Islet of Langerhans (tissue), 1 donor: Measurements from ENCODE around the gene PLET1.

Experiments
- FAIRE-seq: peaks from one replicate; lab custom pipeline; 2011; peaks lifted over from hg19 to GRCh38; lab: Jason Lieb, UNC

Gene PLET1

GRCh38 chr11:112260490-112260889, at the start of gene PLET1:
Gene PLET1 (minus strand): TSS chr11:112260860. CDS start chr11:112260589, 271 bp downstream.
- FAIRE-seq = no peak

- FAIRE-seq = no peak
These were observed 49.8 kb upstream of the PLET1 start for GRCh38 chr11:112310419-112310818.

GRCh38 chr11:112308651-112309050, 48.0 kb upstream of the PLET1 start:
- FAIRE-seq = no peak

GRCh38 chr11:112307616-112308015, 47.0 kb upstream of the PLET1 start:
- FAIRE-seq = no peak

- FAIRE-seq = no peak
These were observed 45.6 kb upstream of the PLET1 start for GRCh38 chr11:112306230-112306629.

GRCh38 chr11:112304914-112305313, 44.3 kb upstream of the PLET1 start:
- FAIRE-seq = no peak

- no peak for FAIRE-seq
These were observed 43.0 kb upstream of the PLET1 start for GRCh38 chr11:112303616-112304015.

GRCh38 chr11:112302226-112302868, 41.7 kb upstream of the PLET1 start:
- no peak for FAIRE-seq

- no peak for FAIRE-seq
These were observed 39.6 kb upstream of the PLET1 start for GRCh38 chr11:112300094-112300786.

- FAIRE-seq = no peak
These were observed 37.9 kb upstream of the PLET1 start for GRCh38 chr11:112298535-112298934.

- no peak for FAIRE-seq
These were observed 36.7 kb upstream of the PLET1 start for GRCh38 chr11:112297248-112297866.

- FAIRE-seq = no peak
These were observed 35.4 kb upstream of the PLET1 start for GRCh38 chr11:112296044-112296443.

GRCh38 chr11:112294688-112295340, 34.2 kb upstream of the PLET1 start:
- FAIRE-seq = no peak

GRCh38 chr11:112293614-112294013, 33.0 kb upstream of the PLET1 start:
- FAIRE-seq = no peak

- no peak for FAIRE-seq
These were observed 32.2 kb upstream of the PLET1 start for GRCh38 chr11:112292785-112293407.

- no peak for FAIRE-seq
These were observed 31.5 kb upstream of the PLET1 start for GRCh38 chr11:112292188-112292587.

- FAIRE-seq = no peak
These were observed 30.5 kb upstream of the PLET1 start for GRCh38 chr11:112291191-112291590.

GRCh38 chr11:112290493-112290850, 29.8 kb upstream of the PLET1 start:
- no peak for FAIRE-seq

- FAIRE-seq = no peak
These were observed 29.2 kb upstream of the PLET1 start for GRCh38 chr11:112289588-112290492.

- no peak for FAIRE-seq
These were observed 27.4 kb upstream of the PLET1 start for GRCh38 chr11:112288021-112288420.

- FAIRE-seq = no peak
These were observed 25.2 kb upstream of the PLET1 start for GRCh38 chr11:112285841-112286311.
